Tibial artery (tissue), 4 donors: ENCODE data around the gene SHH.

Experiments used
- DNase-seq, 2 donors: peaks; one replicate each; pipeline ENCODE4 v3.0.0-alpha.2; 2019
- H3K27ac ChIP-seq, 2 donors: fragments of 200-600 bp; sonication (generic) in 1 of 2; 1 replicate in 1 of 2; 2 replicates in 1 of 2; pipeline ENCODE4 v1.5.1; 2018 to 2019; ENCODE audit warnings: mild to moderate bottlenecking in 1 of 2
- H3K27me3 ChIP-seq, 2 donors: fragments of 200-600 bp; sonication (generic) in 1 of 2; one replicate each; pipeline versions ENCODE4 v1.5.1 to v1.6.0; 2016 to 2019
- H3K36me3 ChIP-seq, 3 donors: fragments of 200-600 bp; sonication (generic) in 2 of 3; one replicate each; pipeline ENCODE4 v1.5.1; 2016 to 2019; ENCODE audit warnings: mild to moderate bottlenecking in 2 of 3
- H3K4me1 ChIP-seq, 4 donors: fragments of 200-600 bp; sonication (generic) in 2 of 4; 1 replicate in 3 of 4; 2 replicates in 1 of 4; pipeline ENCODE4 v1.5.1; 2016 to 2019
- H3K4me3 ChIP-seq, 2 donors: fragments of 200-600 bp; sonication (generic) in 1 of 2; 1 replicate in 1 of 2; 2 replicates in 1 of 2; pipeline ENCODE4 v1.5.1; 2018 to 2019; ENCODE audit warnings: mild to moderate bottlenecking in 2 of 2
- H3K9me3 ChIP-seq, 3 donors: fragments of 200-600 bp; sonication (generic) in 1 of 3; one replicate each; pipeline ENCODE4 v1.5.1; 2016 to 2019
- intact Hi-C: fragments of 100-400 bp; cut with DNase I; formaldehyde crosslinking; loops from one replicate; pipeline ENCODE4 v1.15.0; 2023; ENCODE audit warnings: low total_unique reads
- TF ChIP-seq, protein P1 (sequence below), 2 experiments: fragments of 200-600 bp in 1 of 2; fragments of 450-650 bp in 1 of 2; IDR thresholded peaks; one replicate each; pipeline ENCODE4 v1.5.1; 2017 to 2019; ENCODE audit warnings: antibody characterized with exemption in 2 of 2, mild to moderate bottlenecking in 1 of 2, moderate library complexity in 1 of 2

Gene SHH

DNA sequence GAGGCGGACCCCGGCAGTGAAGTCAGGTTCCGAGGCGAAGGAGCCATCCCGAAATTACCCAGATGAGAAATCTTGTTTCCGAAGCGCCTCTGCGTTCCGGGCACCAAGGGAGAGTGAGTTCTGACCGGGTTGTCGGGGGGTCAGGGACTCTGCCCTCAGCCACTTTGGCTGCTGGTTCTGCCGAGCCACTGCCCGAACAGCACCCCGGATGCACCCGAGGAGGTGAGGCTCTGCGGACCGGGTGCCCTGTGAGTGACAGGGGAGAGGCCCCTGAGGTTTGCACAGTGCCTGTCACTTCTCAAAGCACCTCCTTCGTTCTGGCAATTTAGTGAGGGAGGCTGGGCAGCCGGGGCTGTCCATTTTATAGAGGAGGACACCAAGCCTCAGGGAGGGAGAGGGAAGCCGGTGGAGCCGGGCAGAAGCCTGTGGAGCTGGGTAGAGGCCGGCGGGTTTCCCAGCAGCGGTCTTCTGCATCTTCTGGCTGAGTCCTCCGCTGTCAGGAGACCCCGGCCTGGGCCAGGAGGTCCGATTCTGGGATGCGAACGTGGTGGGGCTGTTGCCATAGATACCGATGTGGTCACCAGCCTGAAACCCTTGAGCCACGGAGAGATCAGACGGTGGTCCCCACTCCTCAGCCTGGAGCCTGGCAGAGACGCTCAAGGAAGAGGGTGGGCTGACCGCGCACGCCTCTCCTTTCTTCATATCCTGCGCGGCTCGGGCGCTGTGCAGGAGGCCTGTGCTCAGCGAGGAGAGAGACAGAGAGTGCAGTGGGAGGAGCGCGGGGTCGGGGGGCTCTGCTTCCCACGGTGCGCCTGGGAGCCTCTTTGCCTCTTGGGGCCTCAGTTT lies 18.9 kb upstream of the SHH start:
- Histone ChIP-seq H3K27me3 (peaks cover 0 to 30% of the 10 kb centered on the region in 2 donors), H3K27ac (no peak overlapping the region), H3K36me3 (no peaks in the 10 kb centered on the region), H3K9me3 (no peaks in the 10 kb centered on the region), H3K4me1 (no peaks in the 10 kb centered on the region), H3K4me3 (no peak overlapping the region)
- DNase-seq: peak in 1 of 2 donors; percentile 46
- intact Hi-C loops: no loop called here
- TF ChIP-seq, protein P1, sequence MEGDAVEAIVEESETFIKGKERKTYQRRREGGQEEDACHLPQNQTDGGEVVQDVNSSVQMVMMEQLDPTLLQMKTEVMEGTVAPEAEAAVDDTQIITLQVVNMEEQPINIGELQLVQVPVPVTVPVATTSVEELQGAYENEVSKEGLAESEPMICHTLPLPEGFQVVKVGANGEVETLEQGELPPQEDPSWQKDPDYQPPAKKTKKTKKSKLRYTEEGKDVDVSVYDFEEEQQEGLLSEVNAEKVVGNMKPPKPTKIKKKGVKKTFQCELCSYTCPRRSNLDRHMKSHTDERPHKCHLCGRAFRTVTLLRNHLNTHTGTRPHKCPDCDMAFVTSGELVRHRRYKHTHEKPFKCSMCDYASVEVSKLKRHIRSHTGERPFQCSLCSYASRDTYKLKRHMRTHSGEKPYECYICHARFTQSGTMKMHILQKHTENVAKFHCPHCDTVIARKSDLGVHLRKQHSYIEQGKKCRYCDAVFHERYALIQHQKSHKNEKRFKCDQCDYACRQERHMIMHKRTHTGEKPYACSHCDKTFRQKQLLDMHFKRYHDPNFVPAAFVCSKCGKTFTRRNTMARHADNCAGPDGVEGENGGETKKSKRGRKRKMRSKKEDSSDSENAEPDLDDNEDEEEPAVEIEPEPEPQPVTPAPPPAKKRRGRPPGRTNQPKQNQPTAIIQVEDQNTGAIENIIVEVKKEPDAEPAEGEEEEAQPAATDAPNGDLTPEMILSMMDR (IDR thresholded peaks at IDR 0.05): no peak

DNA sequence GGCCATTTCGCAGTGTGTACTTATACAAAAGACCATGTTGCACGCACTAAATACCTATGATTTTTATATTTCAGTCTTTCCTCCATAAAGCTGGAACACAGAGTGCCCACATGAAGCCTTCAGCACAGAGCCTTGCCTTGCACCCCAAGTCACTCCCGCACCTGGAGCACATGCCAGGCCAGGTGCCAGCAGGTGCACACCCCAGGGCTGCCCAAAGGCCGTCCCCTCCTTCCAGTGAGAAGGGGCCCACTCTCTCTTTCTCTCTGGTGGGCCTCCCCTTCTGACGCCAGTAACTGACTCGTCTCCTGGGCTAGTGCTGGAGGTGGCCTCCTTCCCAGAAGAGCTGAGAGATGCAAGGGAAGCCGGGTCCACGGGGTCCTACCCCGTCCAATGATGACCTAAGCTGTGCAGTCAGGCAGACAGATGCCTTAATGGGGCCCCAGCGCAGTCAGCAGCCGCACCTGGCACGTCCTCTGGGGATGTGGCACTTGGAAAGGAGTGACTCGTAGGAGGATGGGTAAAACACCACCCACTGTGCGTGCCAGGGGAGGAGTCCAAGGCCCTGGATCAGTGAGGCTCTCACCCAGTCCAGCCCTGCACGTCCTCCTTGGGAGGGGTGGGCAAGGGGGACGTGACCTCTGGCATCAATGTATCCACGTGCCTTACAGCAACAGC lies 17.7 kb upstream of the SHH start:
- Histone ChIP-seq H3K36me3 (no peaks in the 10 kb centered on the region), H3K9me3 (no peaks in the 10 kb centered on the region), H3K4me1 (no peaks in the 10 kb centered on the region), H3K4me3 (no peak overlapping the region), H3K27ac (no peak overlapping the region), H3K27me3 (peaks cover 0 to 25% of the 10 kb centered on the region in 2 donors)
- DNase-seq: no peak
- TF ChIP-seq, protein P1 (IDR thresholded peaks at IDR 0.05): no peak
- intact Hi-C loops: no loop called here

DNA sequence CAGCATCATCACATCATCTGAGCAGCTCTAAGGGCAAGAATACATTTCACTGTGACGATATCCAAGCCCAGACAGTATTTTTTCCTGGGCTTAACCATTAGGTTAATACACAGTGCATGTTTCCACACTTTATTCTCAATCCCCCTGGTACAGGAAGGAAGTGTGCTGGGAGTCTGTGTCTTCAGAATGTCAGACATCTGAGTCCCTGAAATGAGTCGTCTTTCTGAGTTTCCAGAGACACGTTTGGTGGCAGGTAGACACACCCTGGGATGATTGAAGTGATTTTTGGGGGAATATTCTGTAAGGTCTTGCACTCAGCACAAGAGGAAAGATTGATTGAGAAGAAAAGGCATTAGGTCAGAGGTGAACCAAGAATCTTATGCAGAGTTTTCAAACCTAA lies 13.1 kb upstream of the SHH start:
- no peak for DNase-seq
- no peaks in the 10 kb centered on the region for H3K9me3 ChIP-seq
- H3K4me1 ChIP-seq: no peaks in the 10 kb centered on the region
- intact Hi-C loops: no loop called here
- peaks cover 0 to 34% of the 10 kb centered on the region in 2 donors for H3K27me3 ChIP-seq
- H3K4me3 ChIP-seq: no peak overlapping the region
- TF ChIP-seq, protein P1 (IDR thresholded peaks at IDR 0.05): no peak
- H3K36me3 ChIP-seq: no peaks in the 10 kb centered on the region
- no peak overlapping the region for H3K27ac ChIP-seq

DNA sequence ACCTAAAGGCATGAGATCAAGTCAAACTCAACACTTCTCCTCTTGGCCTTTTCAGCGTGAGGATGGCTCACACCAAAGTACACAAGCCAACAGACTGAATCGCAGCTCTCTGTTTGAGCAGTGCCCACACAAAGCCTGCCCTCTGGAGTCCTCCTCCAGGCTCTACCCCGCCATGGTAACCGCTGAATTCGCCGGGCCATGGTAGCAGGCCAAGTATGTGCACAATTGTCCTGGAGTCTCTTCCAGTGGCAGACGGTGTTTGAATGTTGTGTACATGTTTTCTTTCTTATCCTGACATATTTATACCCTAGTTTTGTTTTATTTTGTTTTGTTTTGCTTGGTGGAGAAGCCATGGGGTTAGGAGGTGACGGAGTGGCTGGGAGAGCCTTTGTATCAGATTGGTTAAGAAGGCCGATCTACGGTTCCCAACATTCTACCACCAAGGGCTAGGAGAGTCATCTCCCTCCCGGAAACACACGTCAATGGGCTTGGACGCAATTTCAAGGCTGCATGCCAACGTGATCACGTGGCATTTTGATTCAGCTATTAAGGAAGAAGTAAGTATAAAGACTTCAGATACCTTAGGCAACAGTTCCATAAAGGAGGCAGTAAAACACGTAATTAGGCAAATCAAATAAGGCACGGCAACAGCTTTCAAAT lies 12.1 kb upstream of the SHH start:
- TF ChIP-seq, protein P1 (IDR thresholded peaks at IDR 0.05): no peak
- Histone ChIP-seq H3K27ac (no peak overlapping the region), H3K9me3 (no peaks in the 10 kb centered on the region), H3K27me3 (peaks cover 0 to 38% of the 10 kb centered on the region in 2 donors), H3K4me1 (no peaks in the 10 kb centered on the region), H3K36me3 (no peaks in the 10 kb centered on the region), H3K4me3 (no peak overlapping the region)
- intact Hi-C loops: no loop called here
- DNase-seq: no peak

DNA sequence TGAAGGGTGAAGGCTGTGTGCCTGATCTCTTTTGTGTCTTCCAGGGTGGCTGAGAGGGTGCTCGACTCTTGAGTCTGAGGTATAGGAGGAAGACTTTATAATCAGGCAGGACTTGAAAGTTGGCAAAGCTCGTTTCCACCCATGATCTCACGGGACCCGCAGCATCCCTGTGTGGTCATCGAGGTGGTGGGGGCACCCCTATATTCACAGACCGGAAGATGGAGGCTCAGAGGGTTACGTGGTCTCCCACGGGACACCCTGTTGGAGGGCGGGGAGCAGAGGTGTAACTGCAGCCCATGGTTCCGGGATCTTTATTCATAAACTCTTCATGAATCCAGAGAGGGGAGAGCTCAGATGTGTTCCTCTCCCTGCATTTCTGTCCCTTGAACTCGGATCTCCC lies 9.6 kb upstream of the SHH start:
- DNase-seq: no peak
- Histone ChIP-seq H3K4me3 (no peak overlapping the region), H3K4me1 (peaks cover 0 to 5% (median 2%) of the 10 kb centered on the region in 4 donors), H3K36me3 (no peaks in the 10 kb centered on the region), H3K27ac (no peak overlapping the region), H3K27me3 (peaks cover 0 to 57% of the 10 kb centered on the region in 2 donors), H3K9me3 (no peaks in the 10 kb centered on the region)
- intact Hi-C loops: no loop called here
- TF ChIP-seq, protein P1 (IDR thresholded peaks at IDR 0.05): no peak
